H1 (cell line): ENCODE data around the gene PSMB11. TPM values are rescaled to one million over a fixed set of nuclear protein-coding genes. Genes with fewer than 3 reads are reported as not detected.

Source experiments
- CTCF ChIA-PET: fragments of 300-600 bp; sonication (Branson Sonifier 250); formaldehyde crosslinking; loops from one replicate; lab custom pipeline; 2021; ENCODE audit not compliant: partially characterized antibody; lab: Charles Lee
- POLR2A ChIA-PET: fragments of 300-600 bp; sonication (Branson Sonifier 250); formaldehyde crosslinking; loops from one replicate; lab custom pipeline; 2021; ENCODE audit warnings: inconsistent platforms; ENCODE audit not compliant: partially characterized antibody; lab: Charles Lee
- DNase-seq, 2 experiments: peaks; one replicate each; pipeline versions ENCODE4 v3.0.0 to v3.0.0-alpha.2; 2010 to 2022; ENCODE audit warnings: low spot score in 2 of 2, low read depth in 1 of 2, mixed read lengths in 1 of 2
- FAIRE-seq: peaks from 2 replicates; lab custom pipeline; 2011; peaks lifted over from hg19 to GRCh38; lab: Jason Lieb, UNC
- H2AFZ ChIP-seq: 2 replicates; pipeline ENCODE4 v1.8.1; 2012; ENCODE audit warnings: low read length, inconsistent platforms
- H2AK5ac ChIP-seq: 2 replicates; pipeline ENCODE4 v1.6.1; 2013; ENCODE audit warnings: low read depth, low read length
- H2BK120ac ChIP-seq: replicated peaks from 2 replicates; pipeline ENCODE3; 2013; ENCODE audit warnings: low read depth, low read length, inconsistent platforms
- H2BK12ac ChIP-seq: 2 replicates; pipeline ENCODE4 v1.6.1; 2013; ENCODE audit warnings: low read depth, low read length
- H2BK15ac ChIP-seq: 2 replicates; pipeline ENCODE4 v1.6.1; 2013; ENCODE audit warnings: low read length
- H2BK20ac ChIP-seq: 2 replicates; pipeline ENCODE4 v1.6.1; 2013; ENCODE audit warnings: low read length
- H2BK5ac ChIP-seq: 2 replicates; pipeline ENCODE4 v1.6.1; 2013; ENCODE audit warnings: low read depth, low read length
- H3K14ac ChIP-seq: 2 replicates; pipeline ENCODE4 v1.6.1; 2013; ENCODE audit warnings: inconsistent platforms; ENCODE audit not compliant: insufficient read length
- H3K18ac ChIP-seq: 2 replicates; pipeline ENCODE4 v1.6.1; 2013; ENCODE audit warnings: low read length; ENCODE audit errors: extremely low read depth
- H3K23ac ChIP-seq: 2 replicates; pipeline ENCODE4 v1.6.1; 2013; ENCODE audit warnings: inconsistent platforms; ENCODE audit not compliant: insufficient read length
- H3K23me2 ChIP-seq: 2 replicates; pipeline ENCODE4 v1.6.1; 2013; ENCODE audit warnings: low read depth, low read length
- H3K27ac ChIP-seq: 2 replicates; pipeline ENCODE4 v1.6.1; 2011; ENCODE audit warnings: low read depth, low read length, inconsistent platforms
- H3K27me3 ChIP-seq, 4 experiments: replicated peaks in 1 of 4; 1 replicate in 1 of 4; 2 replicates in 3 of 4; pipeline versions ENCODE4 v1.6.1 to v1.8.1; 2011 to 2013; ENCODE audit warnings: low read length in 3 of 4, mild to moderate bottlenecking in 3 of 4, inconsistent platforms in 2 of 4, mixed read lengths in 2 of 4, moderate library complexity in 1 of 4; ENCODE audit not compliant: control insufficient read depth in 3 of 4, insufficient read depth in 3 of 4; ENCODE audit errors: extremely low read depth in 1 of 4
- H3K36me3 ChIP-seq, 4 experiments: 2 replicates each; pipeline versions ENCODE4 v1.6.1 to v1.8.1; 2011 to 2013; ENCODE audit warnings: mild to moderate bottlenecking in 4 of 4, low read length in 3 of 4, moderate library complexity in 2 of 4, control low read depth in 1 of 4, inconsistent platforms in 1 of 4; ENCODE audit not compliant: insufficient read depth in 4 of 4, control insufficient read depth in 2 of 4
- H3K4ac ChIP-seq: replicated peaks from 2 replicates; pipeline ENCODE3; 2013; ENCODE audit warnings: low read length, low read depth, mixed read lengths, inconsistent platforms; ENCODE audit not compliant: insufficient read length
- H3K4me1 ChIP-seq, 4 experiments: replicated peaks in 1 of 4; 1 replicate in 1 of 4; 2 replicates in 3 of 4; pipeline versions ENCODE4 v1.6.1 to v1.8.1; 2011 to 2013; ENCODE audit warnings: low read length in 3 of 4, inconsistent platforms in 2 of 4, mixed read lengths in 1 of 4; ENCODE audit not compliant: insufficient read depth in 4 of 4, control insufficient read depth in 3 of 4
- H3K4me2 ChIP-seq, 2 experiments: 2 replicates each; pipeline versions ENCODE4 v1.6.1 to v1.8.1; 2011 to 2013; ENCODE audit warnings: low read depth in 2 of 2, low read length in 2 of 2, control low read depth in 1 of 2, inconsistent platforms in 1 of 2, mild to moderate bottlenecking in 1 of 2; ENCODE audit not compliant: insufficient read depth in 1 of 2
- H3K4me3 ChIP-seq, 4 experiments: fragments of 200-600, 300-600 bp in 1 of 4; sonication (generic), shearing (Covaris generic), sonication (Bioruptor Twin) in 1 of 4; 2 replicates each; pipeline versions ENCODE4 v1.5.1 to v1.8.1; 2011 to 2016; ENCODE audit warnings: low read length in 4 of 4, low read depth in 3 of 4, control low read depth in 2 of 4, inconsistent platforms in 2 of 4, mild to moderate bottlenecking in 2 of 4, mixed read lengths in 1 of 4, moderate library complexity in 1 of 4; ENCODE audit not compliant: insufficient read depth in 2 of 4; ENCODE audit errors: extremely low read depth in 1 of 4
- H3K56ac ChIP-seq: replicated peaks from 2 replicates; pipeline ENCODE3; 2013; ENCODE audit warnings: low read depth, mild to moderate bottlenecking, mixed read lengths, low read length, inconsistent platforms; ENCODE audit not compliant: insufficient read length
- H3K79me1 ChIP-seq: 2 replicates; pipeline ENCODE4 v1.6.1; 2013; ENCODE audit warnings: low read depth, low read length, control low read depth
- H3K79me2 ChIP-seq, 2 experiments: 2 replicates each; pipeline versions ENCODE4 v1.6.1 to v1.8.1; 2012 to 2013; ENCODE audit warnings: low read length in 2 of 2, mild to moderate bottlenecking in 2 of 2, inconsistent platforms in 1 of 2; ENCODE audit not compliant: insufficient read depth in 2 of 2, control insufficient read depth in 1 of 2
- H3K9ac ChIP-seq, 4 experiments: replicated peaks in 1 of 4; 1 replicate in 1 of 4; 2 replicates in 3 of 4; pipeline versions ENCODE4 v1.6.1 to v1.8.1; 2011 to 2013; ENCODE audit warnings: low read depth in 3 of 4, low read length in 3 of 4, control low read depth in 2 of 4, mild to moderate bottlenecking in 2 of 4, moderate library complexity in 2 of 4, inconsistent platforms in 1 of 4; ENCODE audit errors: extremely low read depth in 1 of 4
- H3K9me3 ChIP-seq, 2 experiments: 2 replicates each; pipeline versions ENCODE4 v1.6.1 to v1.8.1; 2012 to 2013; ENCODE audit warnings: mild to moderate bottlenecking in 2 of 2, moderate library complexity in 2 of 2, control low read depth in 1 of 2, inconsistent platforms in 1 of 2, low read depth in 1 of 2, low read length in 1 of 2, mixed read lengths in 1 of 2; ENCODE audit not compliant: insufficient read depth in 2 of 2
- H4K20me1 ChIP-seq, 2 experiments: replicated peaks in 1 of 2; 2 replicates each; pipeline versions ENCODE3 to v1.8.1; 2011 to 2013; ENCODE audit warnings: inconsistent platforms in 2 of 2, low read length in 2 of 2, mild to moderate bottlenecking in 1 of 2; ENCODE audit not compliant: insufficient read depth in 2 of 2, control insufficient read depth in 1 of 2
- H4K5ac ChIP-seq: 2 replicates; pipeline ENCODE4 v1.6.1; 2013; ENCODE audit warnings: low read length, low read depth, mixed read lengths, inconsistent platforms; ENCODE audit not compliant: insufficient read length
- H4K8ac ChIP-seq: 2 replicates; pipeline ENCODE4 v1.8.0; 2013; ENCODE audit warnings: mild to moderate bottlenecking, moderate library complexity, low read length, inconsistent platforms; ENCODE audit not compliant: insufficient read depth; ENCODE audit errors: extremely low read depth
- H4K91ac ChIP-seq: replicated peaks from 2 replicates; pipeline ENCODE3; 2013; ENCODE audit warnings: low read length, mixed read lengths, inconsistent platforms; ENCODE audit not compliant: insufficient read length
- ASH2L ChIP-seq: fragments of 200-600, 300-600 bp; sonication (generic); IDR thresholded peaks from one replicate; pipeline ENCODE4 v1.7.1; 2017; ENCODE audit warnings: low read length
- ATF3 ChIP-seq: IDR thresholded peaks from 2 replicates; pipeline ENCODE4 v1.6.1; 2011; ENCODE audit warnings: low read depth, mild to moderate bottlenecking, low read length; ENCODE audit not compliant: insufficient read depth
- CBX5 ChIP-seq: fragments of 300-800, 300-1000 bp; sonication (generic); IDR thresholded peaks from 2 replicates; pipeline ENCODE4 v1.7.1; 2016; ENCODE audit warnings: antibody characterized with exemption, low read length, low read depth
- KDM5A ChIP-seq: fragments of 200-600 bp; IDR thresholded peaks from 2 replicates; pipeline ENCODE4 v1.7.1; 2012; ENCODE audit warnings: mild to moderate bottlenecking, low read length, inconsistent platforms, mixed read lengths
- POU5F1 ChIP-seq: IDR thresholded peaks from 2 replicates; pipeline ENCODE4 v1.6.1; 2011; ENCODE audit warnings: low read depth, mild to moderate bottlenecking, low read length, moderate library complexity
- RFX5 ChIP-seq: IDR thresholded peaks from 2 replicates; pipeline ENCODE4 v1.6.1; 2011; ENCODE audit warnings: low read depth, low read length, improper control_type of control experiment, borderline replicate concordance
- RXRA ChIP-seq: IDR thresholded peaks from 2 replicates; pipeline ENCODE4 v1.6.1; 2011; ENCODE audit warnings: low read depth, mild to moderate bottlenecking, low read length, moderate library complexity; ENCODE audit not compliant: insufficient read depth
- SAP30 ChIP-seq: fragments of 300-600 bp; sonication (generic); IDR thresholded peaks from 2 replicates; pipeline ENCODE4 v1.7.1; 2012; ENCODE audit warnings: low read length, moderate library complexity, mild to moderate bottlenecking, inconsistent platforms; ENCODE audit not compliant: insufficient read depth, insufficient replicate concordance
- TCF12 ChIP-seq: IDR thresholded peaks from 2 replicates; pipeline ENCODE4 v1.6.1; 2011; ENCODE audit warnings: low read depth, mild to moderate bottlenecking, low read length
- WGBS, 2 experiments: shearing (Covaris generic) in 1 of 2; methylation state at CpG; one replicate each; pipeline versions ENCODE4 v1.1.6 to v1.1.7; 2013 to 2015; ENCODE audit warnings: low lambda C conversion rate in 2 of 2, mixed read lengths in 2 of 2, inconsistent platforms in 1 of 2, low coverage in 1 of 2, missing lambda C conversion rate in 1 of 2; ENCODE audit not compliant: insufficient replicate concordance in 2 of 2, insufficient coverage in 1 of 2, insufficient read length in 1 of 2; ENCODE audit errors: extremely low coverage in 1 of 2, missing lambda C conversion rate in 1 of 2; 5-methylcytosine and 5-hydroxymethylcytosine counted together
- polyA plus RNA-seq, 7 experiments: library from polyadenylated mRNA; depleted of rRNA in 3 of 7; stranded (reverse) in 5 of 7; unstranded in 2 of 7; fragments of >200 nt in 5 of 7; fragments of 200-250 nt in 2 of 7; gene quantifications; 1 replicate in 5 of 7; 2 replicates in 1 of 7; 4 replicates in 1 of 7; pipeline versions ENCODE4 v1.2.1 to v1.2.3, GENCODE V29; 2011 to 2013; ENCODE audit warnings: missing spikeins in 2 of 7, mixed read lengths in 2 of 7
- total RNA-seq: library from RNA; stranded (reverse); fragmentation: NEBNext Ultra II Directional; extraction: Animal tissue kit (Norgen Biotek cat#: 25700); gene quantifications from 2 replicates; pipeline ENCODE4 v1.2.1, GENCODE V29; 2021

PSMB11 gene
- total and polyA plus RNA-seq, 2 of the 8 experiments (the other 6 are each of a cell fraction or from before 2014, with no cell fraction given), result not detected

DNA sequence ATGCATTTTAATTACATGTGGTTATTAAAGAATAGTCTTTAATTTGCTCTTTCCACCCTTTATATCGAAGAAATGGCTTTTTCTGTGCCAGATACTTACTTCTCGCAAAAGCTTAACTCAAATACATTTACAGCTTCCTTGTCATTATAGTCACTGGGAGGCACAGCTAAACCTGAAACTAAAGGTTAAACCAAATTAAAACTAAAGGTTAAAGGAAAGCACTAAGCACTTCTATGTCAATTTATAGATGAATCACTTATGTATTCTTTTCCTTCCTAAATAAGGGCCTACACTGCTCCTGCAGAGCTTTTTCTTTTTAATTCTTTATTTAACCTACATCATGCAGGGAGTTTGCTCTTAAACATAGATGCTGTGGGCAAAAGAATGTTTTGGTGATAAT is 41.2 kb upstream of the PSMB11 start:
- POLR2A ChIA-PET, result interaction anchor here (1.0 to 12.2 kb wide), 8 partner anchors 9 to 56 kb away, joined by 3 to 133 read pairs (median 3); partner anchors contain the start of genes AJUBA and PSMB5
- no peak overlapping the region for H3K14ac ChIP-seq

More for the DNA sequence above, 41.2 kb upstream of the PSMB11 start:
- no peak overlapping the region for H4K5ac ChIP-seq
- H2BK120ac ChIP-seq, result no peak overlapping the region
- no peaks in the 10 kb centered on the region for H3K9me3 ChIP-seq
- H3K79me1 ChIP-seq, result no peaks in the 10 kb centered on the region; the same call in 1 of the 2 replicates
- no peak overlapping the region for H2AK5ac ChIP-seq
- no peak overlapping the region for H3K27ac ChIP-seq
- no peak overlapping the region for H3K4me2 ChIP-seq
- H3K56ac ChIP-seq, result no peak overlapping the region
- no peaks in the 10 kb centered on the region for H4K20me1 ChIP-seq
- H3K18ac ChIP-seq, result no peak overlapping the region
- H3K79me2 ChIP-seq, result no peaks in the 10 kb centered on the region
- DNase-seq, result no peak
- TF ChIP-seq KDM5A (no peak), ATF3 (no peak), CBX5 (no peak), RXRA (no peak), TCF12 (no peak), SAP30 (no peak), RFX5 (no peak), POU5F1 (no peak), ASH2L (no peak)
- no peaks in the 10 kb centered on the region for H3K27me3 ChIP-seq
- no peak overlapping the region for H4K8ac ChIP-seq
- no peak overlapping the region for H3K9ac ChIP-seq
- no peak overlapping the region for H2AFZ ChIP-seq
- H2BK20ac ChIP-seq, result no peak overlapping the region
- H2BK5ac ChIP-seq, result no peak overlapping the region
- no peaks in the 10 kb centered on the region for H3K36me3 ChIP-seq
- WGBS, 2 experiments, result 94% methylated on average over 2 of the region's 2 CpGs; no CpG with 5 or more reads in 1 of the 2 experiments
- no peak overlapping the region for H3K4ac ChIP-seq
- no peak overlapping the region for H3K4me3 ChIP-seq
- H3K23me2 ChIP-seq, result no peaks in the 10 kb centered on the region; the same call in 1 of the 2 replicates
- no peak for FAIRE-seq
- no peak overlapping the region for H2BK12ac ChIP-seq
- CTCF ChIA-PET, result interaction anchor here (1.2 to 23.0 kb wide), 5 partner anchors 15 to 50 kb away, joined by 3 to 785 read pairs (median 5); partner anchors contain the start of genes CDH24 and PSMB11
- no peak overlapping the region for H3K23ac ChIP-seq
- no peaks in the 10 kb centered on the region; a peak in 1 of 7 replicates for H3K4me1 ChIP-seq
- no peak overlapping the region for H2BK15ac ChIP-seq
- H4K91ac ChIP-seq, result no peak overlapping the region
